HUDEP-2 (cell line): ENCODE data around the gene TMTC4.
"Not testable (repeated sequence)": the region's sequence is repeated elsewhere in the genome, so short reads cannot be mapped to it uniquely, and the experiment has no call there.

Source experiments
- DNase-seq, 76 experiments: peaks; one replicate each; lab custom pipeline; 2025; ENCODE audit not compliant: unreplicated experiment in 76 of 76; lab: John Stamatoyannopoulos, UW

Gene TMTC4

DNA sequence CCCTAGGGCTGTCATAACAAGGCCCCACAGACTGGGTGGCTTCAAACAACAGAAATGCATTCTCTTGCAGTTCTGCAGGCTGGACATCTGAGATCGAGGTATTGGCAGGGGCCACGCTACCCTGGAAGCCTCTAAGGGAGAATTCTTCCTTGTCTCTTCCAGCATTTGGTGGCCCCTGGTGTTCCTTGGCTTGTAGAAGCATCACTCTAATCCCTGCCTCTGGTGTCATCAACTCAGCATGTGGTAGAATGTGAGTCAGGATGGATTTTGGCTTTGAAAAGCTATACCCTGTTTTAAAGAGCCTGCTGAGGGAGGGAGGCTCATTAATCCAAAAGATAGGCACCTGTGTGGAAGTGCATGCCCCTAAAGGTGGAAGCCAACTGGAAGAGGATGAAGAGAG is 78.1 kb downstream of the TMTC4 start:
- DNase-seq, result no peak

DNA sequence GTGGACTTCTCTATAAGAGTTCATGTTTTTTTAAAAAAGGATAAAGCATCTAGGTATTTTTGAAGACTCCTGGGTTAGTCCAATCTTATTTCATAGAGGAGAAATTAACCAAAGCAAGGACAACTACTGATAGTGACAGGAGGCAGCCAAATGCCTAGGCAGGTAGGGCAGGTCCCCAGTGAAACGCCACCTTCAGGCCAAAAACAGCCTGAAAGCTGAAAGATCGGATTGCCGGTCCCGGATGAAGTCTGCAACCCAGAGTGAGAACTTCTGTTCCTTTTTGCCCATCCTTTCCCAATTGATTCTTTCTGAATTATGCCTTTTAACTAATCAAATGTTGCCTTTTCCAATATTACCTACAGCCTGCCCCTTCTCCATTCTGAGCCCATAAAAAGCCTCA is 79.9 kb downstream of the TMTC4 start:
- peak in 4 of 76 experiments; percentile 1 to 12 (median 6) for DNase-seq

DNA sequence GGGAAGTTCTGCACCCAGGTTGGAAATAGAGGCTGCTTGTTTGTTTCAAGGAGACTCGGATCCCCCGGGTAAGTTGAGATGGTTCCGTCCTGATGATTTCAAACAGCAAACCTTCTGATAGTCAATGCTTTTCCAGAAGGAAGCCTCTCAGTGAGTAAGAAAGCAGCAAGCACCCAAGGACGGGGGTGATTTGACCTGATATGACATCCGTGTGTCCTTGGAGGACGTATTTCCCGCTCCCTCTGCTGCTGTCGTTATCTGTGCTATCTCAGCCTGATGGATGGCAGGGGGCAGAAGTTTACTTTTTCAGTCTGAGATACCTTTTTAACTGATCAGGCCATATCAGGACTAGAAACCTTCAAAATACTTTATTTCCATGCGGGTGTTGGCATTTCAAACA is 80.3 kb downstream of the TMTC4 start:
- DNase-seq, result no peak

DNA sequence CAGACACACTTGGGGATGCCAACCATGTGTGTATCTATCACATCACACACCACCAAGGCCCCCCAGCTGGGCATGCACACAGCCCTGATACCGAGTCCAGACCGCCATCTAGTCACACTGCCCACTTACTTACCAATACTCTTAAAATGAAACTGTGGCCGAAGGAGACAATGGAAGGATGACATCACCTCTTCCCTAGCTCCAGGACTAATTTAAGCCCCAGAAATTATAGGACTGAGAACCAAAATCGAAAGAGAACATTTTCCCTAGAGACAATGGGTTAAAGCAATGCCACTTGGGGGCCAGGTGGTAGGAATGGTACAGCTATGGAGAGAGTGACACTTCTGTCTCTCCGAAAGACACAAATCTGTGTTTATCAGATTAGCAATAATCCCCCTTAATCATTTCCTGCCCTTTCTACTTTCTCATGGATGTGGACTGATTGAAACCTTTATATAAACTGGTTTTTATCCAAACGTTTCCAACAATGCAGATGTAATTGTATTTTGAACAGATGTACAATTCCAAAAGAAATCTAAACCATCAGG is 85.3 kb downstream of the TMTC4 start:
- no peak for DNase-seq

DNA sequence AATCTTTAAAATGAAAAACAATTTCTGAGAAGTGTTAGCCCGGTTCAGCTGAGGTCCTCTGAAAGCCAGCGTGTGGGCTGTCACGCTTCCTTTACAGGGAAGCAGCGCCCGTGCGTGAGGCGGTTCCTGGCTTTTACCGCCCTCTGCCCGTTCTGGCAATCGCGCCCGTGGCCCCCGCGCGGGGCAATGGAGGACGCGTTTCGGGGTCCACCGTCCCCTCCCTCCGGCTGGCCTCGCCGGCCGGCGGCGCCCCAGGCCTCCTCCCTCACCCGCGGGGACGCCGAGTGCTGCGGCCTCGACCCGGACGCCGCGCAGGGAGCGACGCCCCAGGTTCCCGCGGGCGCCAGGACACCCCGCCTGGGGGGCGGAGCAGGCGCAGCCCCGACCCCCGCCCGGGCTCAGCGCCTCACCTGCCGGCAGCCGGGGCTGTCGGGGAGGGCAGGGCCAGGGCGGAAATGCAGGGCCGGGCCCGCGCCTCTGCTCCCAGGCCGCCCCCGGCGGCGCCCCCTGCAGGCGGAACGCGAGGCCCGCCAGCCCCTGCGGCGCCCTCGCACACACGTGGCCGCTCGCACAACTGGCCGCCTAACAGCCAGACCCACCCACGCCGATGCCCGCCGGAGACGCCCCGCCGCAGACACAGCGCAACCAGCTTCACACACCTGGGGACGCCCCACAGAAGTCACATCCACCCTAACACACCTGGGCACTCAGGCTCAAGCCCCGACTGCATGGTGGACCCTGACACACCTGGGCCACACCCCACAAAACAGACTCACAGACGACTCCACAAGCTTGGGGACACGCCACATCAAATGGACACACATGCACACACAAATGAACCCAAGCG is 86.0 kb downstream of the TMTC4 start, which contains the start of gene GGACT:
Gene GGACT, minus strand, starts transcription at position 459 of the 847 bp plus-strand sequence. CDS start 56,198 bp downstream, outside the sequence.
- peak in 73 of 76 experiments; percentile 11 to 86 (median 69) for DNase-seq

DNA sequence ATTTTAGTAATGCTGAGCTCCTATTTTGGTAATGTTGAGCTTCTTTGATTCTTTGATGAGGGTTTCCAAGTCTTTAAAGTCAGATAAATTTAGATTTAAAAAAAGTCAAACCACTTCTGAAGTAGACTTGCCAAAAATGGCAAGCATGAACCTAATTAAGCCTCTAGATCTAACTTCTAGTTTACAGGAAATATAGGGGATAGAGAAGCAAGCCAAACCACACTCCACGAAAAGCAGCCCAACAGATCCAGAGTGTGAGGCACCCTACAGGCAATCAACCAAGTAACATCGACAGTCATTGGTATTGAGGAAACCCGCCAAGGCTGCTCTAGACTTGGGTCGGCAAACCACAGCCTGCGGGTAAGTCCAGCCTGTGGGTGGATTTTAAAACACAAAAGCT is 89.7 kb downstream of the TMTC4 start:
- DNase-seq, result no peak

DNA sequence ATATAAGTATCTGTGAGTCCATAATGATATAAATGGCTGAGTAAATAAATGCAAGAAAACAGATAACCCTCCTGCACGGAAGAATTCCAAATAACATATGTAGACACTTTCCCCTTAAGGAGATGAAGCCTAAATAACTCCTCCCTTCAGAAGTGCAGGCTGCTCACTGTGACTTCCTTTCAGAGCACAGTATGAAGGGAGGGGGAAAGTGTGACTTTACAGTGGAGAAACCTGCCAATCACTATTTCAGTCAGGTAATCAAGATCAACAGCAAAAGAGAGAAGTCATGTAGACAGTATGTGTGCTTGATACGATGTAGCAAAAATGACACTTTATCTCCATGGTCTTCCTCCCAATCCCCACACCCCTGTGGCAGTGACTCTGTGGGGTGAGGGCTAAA is 93.1 kb downstream of the TMTC4 start:
- DNase-seq, result no peak

DNA sequence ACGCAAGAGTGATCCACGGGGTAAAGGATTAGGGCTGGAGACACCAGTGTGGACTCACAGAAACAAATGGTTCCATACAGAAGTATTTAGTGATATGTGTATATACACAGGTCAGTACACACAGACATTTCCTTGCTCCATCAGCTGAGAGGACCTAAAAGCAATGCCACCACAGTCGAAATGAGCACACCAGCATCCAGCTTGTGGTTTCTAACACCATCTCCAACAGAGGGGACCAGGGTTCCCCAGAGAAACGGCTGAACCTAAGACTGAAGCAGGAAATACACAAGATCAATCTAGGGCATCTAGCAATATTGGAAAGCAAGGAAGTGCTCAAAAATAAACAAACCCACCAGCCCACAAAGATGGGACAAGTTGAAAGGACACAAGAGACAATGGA is 93.6 kb downstream of the TMTC4 start:
- no peak for DNase-seq

DNA sequence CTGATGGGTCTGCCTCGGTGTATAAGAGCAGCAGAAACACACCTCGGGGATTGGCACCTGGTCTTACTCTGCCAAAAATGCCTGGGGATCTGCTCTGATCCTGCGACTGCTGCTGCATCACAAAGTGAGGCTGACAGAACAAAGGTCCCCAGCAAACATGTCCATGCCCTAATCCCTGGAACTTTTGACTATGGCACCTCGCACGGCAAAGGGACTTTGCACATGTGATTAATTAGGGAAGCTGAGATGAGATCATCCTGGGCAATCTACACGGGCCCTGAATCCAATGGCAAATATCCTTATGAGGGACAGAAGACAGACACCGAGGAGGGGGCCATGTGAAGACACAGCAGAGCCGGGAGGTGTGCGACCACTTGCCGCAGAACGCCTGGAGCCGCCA is 94.5 kb downstream of the TMTC4 start:
- DNase-seq, result no peak

DNA sequence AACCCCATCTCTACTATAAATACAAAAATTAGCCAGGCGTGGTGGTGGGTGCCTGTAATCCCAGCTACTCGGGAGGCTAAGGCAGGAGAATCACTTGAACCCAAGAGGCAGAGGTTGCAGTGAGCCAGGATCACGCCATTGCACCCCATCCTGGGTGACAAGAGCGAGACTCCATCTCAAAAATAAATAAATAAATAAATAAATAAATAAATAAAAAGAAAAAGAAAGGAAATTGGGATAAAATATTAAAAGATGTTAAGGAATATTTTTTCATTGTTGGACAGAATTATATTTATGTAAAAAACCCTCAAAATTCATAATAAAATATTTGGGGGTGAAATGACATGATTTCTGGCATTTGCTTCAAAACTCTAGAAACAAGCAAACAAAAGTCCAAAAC is 97.4 kb downstream of the TMTC4 start:
- DNase-seq, result not testable (repeated sequence)

DNA sequence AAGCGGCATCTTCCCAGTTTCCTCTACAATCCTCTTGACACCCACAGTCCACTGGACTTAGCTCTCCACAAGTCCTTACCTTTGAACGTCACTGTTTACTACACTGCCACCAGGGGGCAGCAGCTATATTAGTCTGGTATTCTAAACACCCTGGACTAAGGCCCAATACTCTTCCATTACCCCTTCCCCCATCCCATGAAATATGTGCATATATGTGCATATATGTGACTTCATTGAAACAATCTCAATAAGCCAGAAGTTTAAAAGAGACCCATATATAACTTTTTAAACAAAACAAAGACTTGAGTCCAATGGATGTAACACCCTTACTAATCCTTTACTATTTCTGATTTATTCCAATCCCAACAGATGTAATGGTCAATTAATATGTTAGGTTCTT is 101.5 kb downstream of the TMTC4 start:
- peak in 65 of 76 experiments; percentile 1 to 73 (median 41) for DNase-seq

DNA sequence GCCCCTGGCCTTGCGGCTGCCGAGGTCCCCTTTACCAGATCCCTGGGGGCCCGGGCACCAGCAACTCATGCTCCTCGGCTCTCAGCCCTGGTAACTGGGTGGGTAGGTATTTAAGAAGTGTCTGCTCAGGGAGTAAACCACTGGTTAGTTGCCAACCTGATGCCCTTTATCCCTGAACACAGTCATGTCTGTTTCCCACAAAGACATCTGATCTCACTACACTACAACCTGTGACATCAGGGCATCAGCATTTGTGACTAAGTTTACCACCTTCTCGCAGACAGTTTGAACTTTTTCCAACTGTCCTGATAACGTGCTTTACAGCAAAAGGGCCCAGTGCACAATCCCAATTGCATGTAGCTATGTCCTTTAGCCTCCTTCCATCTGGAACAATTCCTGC is 108.1 kb downstream of the TMTC4 start:
- peak in 2 of 76 experiments; percentile 7 to 15 for DNase-seq

DNA sequence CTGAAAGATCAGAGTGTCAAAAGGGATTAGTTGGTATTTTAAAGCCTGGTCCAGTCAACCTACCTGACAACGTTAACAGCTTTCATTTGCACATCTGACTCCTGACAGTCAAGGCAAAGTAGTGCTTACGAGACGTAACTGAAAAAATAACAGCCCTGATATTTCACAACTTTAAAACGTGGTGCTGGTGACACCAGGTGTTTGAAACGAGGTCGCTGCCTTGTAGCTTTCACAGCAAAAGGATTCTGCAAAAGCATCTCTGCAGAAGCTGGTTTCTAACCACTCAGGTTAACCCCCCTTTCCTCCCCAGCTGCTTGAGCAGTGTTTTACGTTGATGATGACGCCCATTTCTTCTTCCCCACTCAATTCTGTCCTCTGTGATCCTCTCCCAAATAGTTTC is 109.3 kb downstream of the TMTC4 start:
- DNase-seq, result no peak

DNA sequence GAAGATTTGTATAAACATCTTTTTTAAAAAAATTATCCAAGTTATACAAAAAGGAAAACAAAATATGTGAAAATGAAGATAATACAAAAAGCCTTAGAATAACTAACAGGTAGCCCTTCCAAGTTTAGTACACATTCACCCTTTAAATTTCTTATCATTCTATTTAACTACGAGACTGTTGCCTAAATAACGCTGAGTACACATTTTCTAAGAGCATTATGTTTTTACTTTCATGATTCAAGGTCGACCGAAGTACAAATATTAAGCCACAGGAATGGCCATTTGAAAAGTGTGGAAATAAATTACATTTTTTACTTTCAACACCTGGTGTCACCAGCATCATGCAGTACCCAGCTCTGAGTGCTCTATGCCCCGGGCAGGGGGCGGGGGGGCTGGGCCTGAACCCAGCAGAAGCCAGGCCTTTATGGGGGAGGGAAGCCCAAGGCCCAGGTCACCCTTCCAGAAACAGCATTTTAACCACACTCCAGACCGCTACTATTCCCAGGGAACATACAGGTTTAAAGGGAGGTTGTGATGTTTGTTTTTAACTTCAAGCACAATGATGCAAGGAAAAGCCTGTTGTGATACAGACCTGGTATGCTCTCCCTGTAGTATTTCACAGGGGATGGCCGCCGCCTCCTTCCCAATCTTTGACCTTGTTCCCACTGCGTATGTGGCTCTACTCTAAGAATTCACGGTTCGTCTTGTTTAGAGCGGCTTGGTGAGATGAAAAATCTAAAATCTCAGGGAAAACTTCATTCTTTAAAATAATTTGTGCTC is 110.0 kb downstream of the TMTC4 start:
- no peak for DNase-seq

DNA sequence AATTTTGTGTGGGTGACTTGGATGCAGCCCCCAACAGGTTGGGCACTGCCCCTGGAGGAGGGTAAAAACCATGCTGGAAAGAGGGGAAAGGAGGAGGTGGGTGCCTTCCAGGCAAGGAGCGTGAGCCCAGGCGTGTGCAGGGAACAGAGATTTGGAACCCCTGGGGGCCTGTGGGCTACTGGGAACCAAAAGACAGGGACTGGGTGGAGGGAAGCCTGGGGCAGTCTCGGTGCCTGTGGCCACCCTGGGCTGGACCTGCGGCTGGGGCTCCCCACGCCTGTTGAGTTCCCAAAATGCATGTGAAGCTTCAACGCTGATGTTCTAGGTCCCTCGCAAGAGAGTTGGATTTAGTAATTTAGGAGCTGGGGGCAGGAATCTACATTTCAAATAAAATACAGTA is 110.8 kb downstream of the TMTC4 start:
- DNase-seq, result no peak

DNA sequence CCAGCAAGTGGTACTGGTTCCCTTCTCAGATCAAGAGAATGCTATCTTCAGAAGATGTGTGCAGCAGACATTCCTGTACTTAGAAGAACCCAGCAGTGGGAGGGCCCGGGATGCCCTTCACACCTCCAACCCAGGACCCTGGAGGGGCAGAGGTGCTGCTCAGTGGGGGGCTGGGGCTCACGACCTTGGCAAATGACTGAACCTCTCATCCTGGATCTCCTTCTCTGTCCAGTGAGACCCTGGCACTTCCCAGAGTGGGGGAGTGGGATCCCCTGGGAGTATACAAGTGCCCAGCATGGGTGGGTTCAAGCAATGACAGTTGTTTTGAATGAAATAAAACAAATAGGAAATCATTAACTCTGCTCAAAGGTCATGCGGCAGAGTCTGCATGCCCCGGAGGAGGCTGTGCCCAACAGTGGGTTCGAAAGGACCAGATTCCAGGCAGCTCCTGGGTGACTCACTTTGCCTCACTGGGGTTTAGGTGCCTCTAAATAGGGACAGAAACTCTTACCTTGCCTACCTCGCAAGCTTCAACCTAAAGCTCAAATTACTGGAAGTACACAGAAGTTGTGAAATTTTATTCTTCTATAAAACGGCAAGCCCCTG is 112.9 kb downstream of the TMTC4 start:
- no peak for DNase-seq

DNA sequence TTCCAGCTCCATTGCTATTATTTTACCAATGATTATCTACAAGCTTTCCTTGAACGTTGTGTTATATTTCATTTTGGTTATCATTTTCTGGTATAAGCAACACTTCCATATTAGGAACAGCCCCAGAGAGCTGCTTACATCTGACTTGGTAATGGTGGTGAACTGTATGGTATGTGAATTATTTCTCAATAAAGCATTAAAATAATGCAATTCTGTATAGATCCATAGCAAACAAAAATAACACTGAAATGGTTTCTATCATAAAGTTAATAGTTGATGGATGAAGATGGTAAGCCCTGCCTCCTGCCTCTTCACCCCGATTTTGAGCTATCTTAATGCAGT is 113.5 kb downstream of the TMTC4 start:
- DNase-seq, result no peak

DNA sequence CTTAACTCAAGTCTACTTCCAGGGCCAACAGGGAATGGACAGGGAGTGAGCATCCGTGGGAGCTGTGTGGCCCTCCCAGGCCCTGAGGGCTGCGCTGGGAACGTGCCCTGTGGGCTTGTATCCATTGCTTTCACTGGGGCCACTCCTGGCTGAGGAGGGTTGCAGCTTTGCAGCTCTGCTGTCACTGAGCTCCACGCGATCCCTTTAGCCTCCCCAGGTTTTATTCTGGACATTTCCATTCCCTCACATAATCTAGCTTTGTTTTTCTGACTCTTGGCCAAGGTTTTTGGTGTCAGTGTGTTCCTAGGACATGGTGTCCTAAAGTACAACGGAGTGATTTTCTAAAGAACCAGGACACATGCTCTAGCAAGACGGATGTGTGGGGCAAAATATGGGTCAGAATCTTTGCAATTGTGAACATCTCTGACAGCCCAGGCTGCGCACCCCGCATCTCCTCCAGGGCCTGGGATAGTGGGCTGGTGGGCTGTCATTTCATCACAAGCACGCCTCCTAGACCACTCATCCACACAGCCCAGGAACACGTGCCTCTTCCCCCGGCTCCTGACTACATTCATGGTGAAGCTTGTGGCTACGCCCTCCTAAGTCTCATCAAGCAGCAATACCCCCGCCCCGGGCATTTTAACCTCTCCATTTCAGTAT is 114.0 kb downstream of the TMTC4 start:
- DNase-seq, result no peak

DNA sequence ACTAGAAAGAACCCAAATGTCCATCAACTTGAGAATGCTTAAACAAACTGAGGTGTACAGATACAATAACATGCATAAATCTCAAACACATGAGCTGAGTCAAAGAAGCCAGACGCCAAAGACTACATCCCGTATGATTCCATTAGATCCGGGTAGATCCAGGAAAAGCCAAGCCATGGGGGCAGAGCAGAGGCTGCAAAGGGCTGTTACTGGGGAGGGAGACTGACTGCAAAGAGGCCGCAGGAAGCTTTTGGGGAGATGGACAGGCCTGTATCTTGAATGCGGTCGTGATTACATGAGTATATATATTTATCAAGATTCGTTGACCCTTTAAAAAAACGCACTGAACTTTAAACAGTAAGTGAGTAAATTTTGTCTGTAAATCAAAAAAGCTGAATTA is 114.7 kb downstream of the TMTC4 start:
- DNase-seq, result no peak
